Measurements from ENCODE around the gene OSBPL1A.
A peak's percentile ranks its signal among the peaks of the same experiment; 100 is the strongest.
"Not testable (repeated sequence)": the region's sequence is repeated elsewhere in the genome, so short reads cannot be mapped to it uniquely, and the experiment has no call there.

OSBPL1A gene

DNA sequence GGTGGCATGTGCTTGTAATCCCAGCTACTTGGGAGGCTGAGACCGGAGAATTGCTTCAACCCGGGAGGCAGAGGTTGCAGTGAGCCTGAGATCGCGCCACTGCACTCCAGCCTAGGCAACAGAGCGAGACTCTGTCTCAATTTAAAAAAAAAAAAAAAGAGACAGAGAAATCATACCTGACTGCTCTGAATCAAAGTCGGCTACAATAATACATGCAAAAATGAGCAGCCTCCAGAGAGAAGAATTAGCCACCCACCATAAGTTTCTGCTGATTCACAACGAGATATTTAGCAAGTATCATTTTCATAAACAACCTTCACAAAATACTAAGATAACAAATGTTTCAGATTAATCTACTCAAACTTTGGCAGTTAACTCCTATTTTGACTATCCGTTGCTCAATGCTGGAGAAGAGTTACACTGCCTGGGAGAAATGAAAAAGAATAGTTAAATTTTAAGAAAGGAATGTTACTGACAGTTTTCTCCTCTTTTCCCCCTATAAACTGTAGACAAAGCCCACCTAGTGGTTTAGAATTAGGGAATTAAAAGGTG, 1.5 kb downstream of the OSBPL1A start:
- DNase-seq = no peak

DNA sequence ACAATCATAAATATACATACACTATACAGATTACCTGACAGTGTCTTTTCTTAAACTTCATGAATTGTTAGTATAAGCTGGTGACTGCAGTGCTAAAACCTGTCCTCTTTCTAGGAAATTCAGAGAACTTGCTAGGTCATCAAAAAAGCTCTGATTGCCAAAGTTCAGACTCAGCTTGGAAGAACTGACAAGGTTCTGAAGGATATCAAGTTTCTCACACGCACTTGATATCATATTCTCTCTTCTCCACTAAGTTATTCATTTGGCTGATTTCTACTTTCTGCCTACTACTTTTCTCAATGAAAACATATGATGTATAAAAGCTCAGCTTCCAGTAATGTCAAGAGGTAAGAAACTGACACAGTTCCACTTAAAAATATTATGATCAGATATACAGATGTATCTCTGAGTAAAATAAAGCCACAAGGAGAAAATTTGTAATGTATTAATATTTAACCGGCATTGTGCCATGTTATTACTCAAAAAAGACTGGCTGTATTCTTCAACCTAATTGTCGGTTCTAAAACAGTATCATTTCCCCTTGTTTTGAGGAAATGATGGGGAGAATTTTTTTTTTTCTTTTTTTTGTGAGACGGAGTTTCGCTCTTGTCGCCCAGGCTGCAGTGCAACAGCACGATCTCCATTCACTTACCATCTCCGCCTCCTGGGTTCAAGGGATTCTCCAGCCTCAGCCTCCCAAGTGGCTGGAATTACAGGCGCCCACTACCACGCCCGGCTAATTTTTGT, 2.4 kb downstream of the OSBPL1A start:
- DNase-seq = no peak

DNA sequence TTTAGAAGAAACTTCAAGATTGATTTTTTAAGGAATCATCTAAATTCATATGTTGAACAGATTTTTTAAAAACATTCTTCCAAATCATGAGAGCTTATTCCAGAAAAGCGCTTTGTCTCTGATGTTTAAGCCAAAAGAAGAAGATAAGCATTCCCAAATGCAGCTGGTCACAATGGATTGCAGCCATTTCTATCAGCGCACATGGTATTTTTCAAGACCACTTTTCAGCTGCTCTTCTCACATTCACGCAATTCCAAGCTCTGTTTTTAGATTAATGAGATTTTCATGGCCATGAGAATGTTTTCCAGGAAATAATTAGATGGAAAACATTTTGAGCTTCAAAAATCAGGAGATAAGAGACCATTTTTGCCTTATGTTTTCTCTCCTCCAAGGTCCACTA, 8.7 kb downstream of the OSBPL1A start:
- no peak for DNase-seq

DNA sequence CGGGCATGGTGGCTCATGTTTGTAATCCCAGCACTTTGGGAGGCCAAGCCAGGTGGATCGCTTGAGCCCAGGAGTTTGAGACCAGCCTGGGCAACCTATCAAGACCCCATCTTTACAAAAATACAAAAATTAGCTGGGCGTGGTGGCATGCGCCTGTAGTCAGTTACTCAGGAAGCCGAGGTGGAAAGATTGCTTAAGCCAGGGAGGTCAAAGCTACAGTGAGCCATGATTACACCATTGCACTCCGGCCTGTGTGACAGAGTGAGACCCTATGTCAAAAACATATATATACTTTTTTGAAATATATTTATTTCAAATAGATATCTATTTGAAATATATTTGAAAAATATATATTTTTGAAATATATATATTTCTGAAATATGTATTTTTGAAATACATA, 10.9 kb downstream of the OSBPL1A start:
- no peak for DNase-seq

DNA sequence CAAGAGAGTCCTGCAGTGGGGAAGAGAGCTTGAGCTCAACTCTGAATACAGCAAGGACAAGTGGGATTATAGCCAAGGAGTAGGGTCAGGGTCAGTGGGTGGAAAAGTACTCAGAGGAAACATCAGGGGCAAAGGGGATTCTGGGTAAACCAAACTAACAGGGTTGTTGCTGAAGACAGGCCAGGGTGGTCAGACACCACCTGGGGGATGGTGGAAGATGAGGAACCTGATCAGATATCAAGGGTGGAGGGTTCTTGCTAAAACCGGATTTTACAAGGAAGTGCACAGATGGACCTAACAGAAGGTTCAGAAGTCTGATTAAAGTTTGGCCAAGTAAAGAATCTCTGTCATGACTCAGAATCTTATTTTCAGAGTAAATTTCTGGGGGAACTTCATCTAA, 16.5 kb downstream of the OSBPL1A start:
- DNase-seq = no peak

- DNase-seq = no peak
Measured at GRCh38 chr18:24380163-24380747, 17.4 kb downstream of the OSBPL1A start.

- DNase-seq = no peak
Measured at GRCh38 chr18:24378598-24378997, 19.0 kb downstream of the OSBPL1A start.

- DNase-seq = not testable (repeated sequence)
Measured at GRCh38 chr18:24376531-24376930, 21.1 kb downstream of the OSBPL1A start.

DNA sequence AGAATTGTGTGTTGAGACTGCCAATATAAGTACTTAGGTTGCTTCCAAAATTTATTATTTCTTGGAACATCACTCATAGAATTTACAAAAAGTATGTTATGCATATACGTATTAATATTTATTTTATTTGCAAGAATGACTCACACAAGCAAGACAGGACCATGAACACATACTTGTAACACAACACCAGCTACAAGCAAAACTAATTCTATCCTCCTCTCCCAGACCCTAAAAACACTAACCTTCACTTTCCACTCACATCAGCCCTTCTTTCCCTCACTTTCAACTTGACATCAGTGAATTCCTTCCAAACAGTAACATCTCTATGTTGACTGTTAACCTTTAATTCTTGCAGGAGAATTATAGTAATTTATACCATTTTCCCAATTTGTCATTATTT, 24.3 kb downstream of the OSBPL1A start:
- DNase-seq = no peak

DNA sequence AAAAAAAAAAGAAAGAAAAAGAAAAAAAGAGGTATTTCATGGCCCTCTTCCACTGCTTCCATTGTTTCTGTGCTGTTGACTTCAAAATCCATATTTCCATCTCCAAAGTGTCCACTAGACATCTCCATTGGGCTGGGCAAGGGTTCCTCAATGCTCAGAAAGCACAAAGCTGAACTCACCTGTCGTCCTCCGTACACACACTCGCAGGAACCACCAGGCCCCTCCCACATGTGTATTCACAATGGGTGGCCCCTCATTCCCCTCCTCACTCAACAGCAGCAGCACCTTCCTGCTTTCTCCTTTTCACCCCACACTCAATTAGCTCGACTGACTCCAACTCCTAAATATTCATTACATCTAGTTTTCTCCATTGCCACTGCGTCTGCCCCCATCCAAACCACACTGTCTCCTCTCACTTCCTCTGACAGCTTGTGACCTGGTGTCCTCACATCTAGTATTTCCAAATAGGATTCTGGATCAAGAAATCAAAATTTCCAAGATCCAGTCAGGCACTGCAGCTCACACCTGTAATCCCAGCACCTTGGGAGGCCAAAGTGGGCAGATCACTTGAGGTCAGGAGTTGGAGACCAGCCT, 25.2 kb downstream of the OSBPL1A start:
- DNase-seq = no peak

DNA sequence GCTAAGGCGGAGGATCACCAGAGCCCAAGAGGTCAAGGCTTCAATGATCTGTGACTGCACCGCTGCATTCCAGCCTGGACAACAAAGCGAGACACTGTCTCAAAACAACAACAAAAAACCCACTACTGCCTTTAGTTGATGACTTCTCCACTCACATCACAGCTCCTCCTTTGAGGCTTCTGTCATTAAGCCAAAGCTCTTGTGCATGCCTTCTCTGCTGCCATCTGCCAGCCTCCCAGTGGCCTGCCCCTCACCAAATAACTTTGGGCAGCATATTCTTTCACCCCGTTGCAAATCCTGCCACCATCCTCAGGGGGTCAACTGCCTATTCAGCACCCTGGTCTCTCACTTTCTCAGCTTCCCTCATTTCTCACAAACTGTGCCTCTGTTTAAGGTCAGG, 27.5 kb downstream of the OSBPL1A start:
- no peak for DNase-seq

DNA sequence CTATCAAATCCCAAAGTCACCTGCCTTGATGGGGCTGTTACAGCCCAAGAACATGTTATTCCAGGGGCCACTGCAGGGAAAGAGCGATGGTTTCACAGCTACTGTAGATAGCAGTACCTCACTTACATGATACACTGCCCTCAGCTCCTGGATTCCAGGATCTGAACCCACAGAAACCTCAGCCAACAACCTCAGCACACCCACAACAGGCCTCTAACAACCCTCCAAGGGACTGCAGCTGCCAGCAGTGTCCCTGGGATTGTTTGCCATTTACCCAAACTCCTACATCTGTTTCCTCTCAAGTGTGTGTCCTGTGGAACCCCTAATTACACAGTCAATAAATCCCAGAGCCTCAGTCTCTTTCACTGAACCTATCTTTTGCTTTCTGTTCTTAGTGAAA, 28.2 kb downstream of the OSBPL1A start:
- no peak for DNase-seq

DNA sequence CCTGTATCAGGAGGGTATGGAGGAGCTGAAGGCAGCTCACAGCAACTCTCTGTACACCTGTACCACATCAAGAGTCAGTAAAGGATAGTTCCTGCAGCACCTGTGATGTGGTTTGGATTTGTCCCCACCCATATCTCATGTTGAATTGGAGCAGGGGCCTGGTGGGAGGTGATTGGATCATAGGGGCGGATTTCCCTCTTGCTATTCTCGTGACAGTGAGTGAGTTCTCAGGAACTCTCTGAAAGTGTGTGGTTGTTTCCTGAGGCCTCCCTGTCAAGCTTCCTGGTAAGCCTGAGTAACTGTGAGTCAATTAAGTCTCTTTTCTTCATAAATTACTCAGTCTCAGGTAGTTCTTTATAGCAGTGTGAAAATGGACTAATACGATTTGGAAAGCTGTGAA, 28.9 kb downstream of the OSBPL1A start:
- DNase-seq = no peak

GRCh38 chr18:24366328-24366727, 31.3 kb downstream of the OSBPL1A start:
- no peak for DNase-seq

- no peak for DNase-seq
Measured at GRCh38 chr18:24364177-24364576, 33.4 kb downstream of the OSBPL1A start.

GRCh38 chr18:24362757-24363156, 34.9 kb downstream of the OSBPL1A start:
- no peak for DNase-seq

DNA sequence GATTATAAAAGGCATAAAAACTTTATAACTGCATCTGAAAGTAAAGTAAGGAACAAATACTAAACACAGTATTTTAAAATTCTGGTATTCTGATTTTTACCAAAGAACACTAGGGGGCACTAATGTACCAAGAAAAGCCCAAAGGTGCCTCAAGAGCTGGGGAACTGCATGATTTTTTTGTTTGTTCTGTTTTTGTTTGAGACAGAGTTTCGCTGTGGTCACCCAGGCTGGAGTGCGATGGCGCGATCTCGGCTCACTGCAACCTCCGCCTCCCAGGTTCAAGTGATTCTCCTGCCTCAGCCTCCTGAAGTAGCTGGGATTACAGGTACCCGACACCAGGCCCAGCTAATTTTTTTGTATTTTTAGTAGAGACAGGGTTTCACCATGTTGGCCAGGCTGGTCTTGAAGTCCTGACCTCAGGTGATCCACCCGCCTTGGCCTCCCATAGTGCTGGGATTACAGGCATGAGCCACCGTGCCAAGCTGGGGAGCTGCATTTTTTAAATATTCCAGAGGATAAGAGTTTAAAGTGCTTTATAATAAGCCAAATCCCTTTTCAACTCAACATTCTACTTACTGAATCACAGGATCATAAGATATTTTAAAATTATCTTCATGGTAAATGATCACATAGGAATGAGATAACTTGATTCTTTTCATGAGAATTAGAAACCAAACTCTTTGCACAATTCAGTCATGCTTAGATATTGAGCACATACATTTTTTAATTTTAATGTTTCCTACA, 37.7 kb downstream of the OSBPL1A start:
- peak; percentile 39 for DNase-seq

GRCh38 chr18:24354278-24354677, 43.3 kb downstream of the OSBPL1A start:
- DNase-seq = no peak

DNA sequence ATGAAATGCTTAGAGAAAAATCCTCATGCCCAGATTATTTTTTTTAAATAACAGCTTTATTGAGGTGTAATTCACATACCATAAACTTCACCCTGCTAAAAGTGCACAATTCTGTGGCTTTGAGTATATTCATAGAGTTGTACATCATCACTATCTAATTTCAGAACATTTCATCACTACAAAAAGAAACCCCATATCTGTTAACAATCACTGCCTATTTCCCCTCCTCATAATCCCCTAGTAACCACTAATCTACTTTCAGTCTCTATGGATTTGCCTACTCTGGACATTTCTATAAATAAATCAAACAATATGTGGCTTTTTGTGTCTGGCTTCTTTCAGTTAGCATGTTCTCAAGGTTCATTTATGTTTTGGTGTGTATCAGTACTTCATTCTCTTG, 51.4 kb downstream of the OSBPL1A start:
- DNase-seq = no peak

DNA sequence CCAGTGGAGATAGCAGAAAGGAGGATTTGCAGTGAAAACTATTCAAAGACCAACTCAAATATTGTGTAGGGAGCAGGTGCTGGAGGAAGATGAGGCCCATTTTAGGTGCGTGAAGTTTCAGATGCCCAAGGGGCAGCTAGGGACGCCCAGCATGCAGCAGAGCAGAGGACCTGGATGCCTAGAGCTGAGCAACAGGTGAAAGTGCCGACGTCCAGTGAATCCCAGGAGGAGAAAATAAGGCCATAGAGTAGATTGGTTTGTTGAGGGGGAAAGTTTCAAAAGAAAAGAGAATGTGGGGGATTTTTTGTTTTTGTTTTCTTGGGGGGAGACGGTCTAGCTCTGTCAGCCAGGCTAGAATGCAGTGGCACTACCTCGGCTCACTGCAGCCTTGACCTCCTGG, 53.1 kb downstream of the OSBPL1A start:
- DNase-seq = no peak

- no peak for DNase-seq
Measured at GRCh38 chr18:24342347-24342746, 55.3 kb downstream of the OSBPL1A start.

GRCh38 chr18:24341361-24341760, 56.3 kb downstream of the OSBPL1A start:
- no peak for DNase-seq

DNA sequence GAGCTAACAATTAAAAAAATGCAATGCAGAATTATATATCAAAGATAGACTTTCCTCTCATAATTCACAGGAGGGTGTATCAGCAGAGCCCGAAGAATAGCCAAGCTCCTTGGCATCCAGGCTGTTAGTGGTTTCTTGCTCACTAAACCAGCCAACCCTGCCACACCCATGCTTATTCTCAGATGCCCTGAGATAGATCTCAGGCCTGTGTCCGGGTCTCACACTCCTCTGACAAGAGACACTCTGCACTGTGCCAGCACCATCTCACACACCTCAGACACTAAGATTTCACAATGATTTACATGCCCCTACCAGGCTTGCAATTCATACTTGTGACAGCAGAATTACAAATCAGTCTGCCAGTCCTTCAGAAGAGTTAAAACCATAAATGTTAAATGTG, 64.5 kb downstream of the OSBPL1A start:
- DNase-seq = no peak

GRCh38 chr18:24326211-24326610, 71.4 kb downstream of the OSBPL1A start:
- no peak for DNase-seq

All from DMS153 (cell line).